Loucy (cell line): ENCODE results near the gene FBXL15.

Source experiments
- EZH2phosphoT487 ChIP-seq: fragments of 200-600 bp; IDR thresholded peaks from 2 replicates; pipeline ENCODE4 v1.6.1; 2018; ENCODE audit warnings: antibody characterized with exemption, mild to moderate bottlenecking, moderate library complexity, borderline replicate concordance
- TF ChIP-seq, protein P1 (sequence below): fragments of 200-600 bp; sonication (generic); conservative IDR thresholded peaks from 2 replicates; pipeline ENCODE4 v1.5.1; 2014; ENCODE audit warnings: mild to moderate bottlenecking, antibody characterized with exemption, low read length

DNA sequence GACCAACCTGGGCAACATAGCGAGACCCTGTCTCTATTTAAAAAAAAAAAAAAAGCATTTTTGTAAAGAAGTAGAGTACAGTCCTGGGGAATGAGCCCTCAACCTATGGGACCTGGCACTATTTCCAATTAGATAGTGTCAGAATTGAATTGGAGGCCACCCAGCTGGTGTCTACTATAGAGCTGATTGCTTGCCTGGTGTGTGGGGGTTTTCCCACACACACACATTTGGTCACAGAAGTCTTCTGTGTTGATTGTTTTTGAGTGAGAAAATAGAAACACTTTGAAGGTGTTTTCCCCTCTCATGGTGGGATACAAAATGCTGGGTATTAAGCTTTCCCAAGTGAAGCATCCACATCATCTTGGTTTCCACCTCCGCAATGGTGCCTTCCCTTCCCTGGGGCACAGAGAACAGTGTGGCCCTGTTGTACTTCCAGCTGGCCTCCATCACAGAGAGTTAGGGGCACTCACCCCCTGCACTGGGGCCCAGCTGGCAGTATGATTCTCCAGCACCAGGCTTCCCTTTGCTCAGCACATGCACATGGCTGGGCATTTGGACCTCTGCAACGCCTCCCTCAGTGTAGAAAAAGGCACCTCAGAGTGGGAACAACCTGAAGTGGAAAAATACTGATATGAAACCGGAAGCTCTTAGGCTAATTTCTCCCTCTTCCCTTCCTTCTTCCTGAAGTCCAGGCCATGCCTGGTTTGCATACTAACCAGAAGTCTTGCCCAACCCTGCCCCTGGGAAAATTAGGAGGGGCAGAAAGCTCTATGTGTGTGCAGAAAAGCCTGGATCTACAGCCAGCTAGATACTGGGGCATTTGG, 35.8 kb upstream of the FBXL15 start:
- TF ChIP-seq, protein P1, sequence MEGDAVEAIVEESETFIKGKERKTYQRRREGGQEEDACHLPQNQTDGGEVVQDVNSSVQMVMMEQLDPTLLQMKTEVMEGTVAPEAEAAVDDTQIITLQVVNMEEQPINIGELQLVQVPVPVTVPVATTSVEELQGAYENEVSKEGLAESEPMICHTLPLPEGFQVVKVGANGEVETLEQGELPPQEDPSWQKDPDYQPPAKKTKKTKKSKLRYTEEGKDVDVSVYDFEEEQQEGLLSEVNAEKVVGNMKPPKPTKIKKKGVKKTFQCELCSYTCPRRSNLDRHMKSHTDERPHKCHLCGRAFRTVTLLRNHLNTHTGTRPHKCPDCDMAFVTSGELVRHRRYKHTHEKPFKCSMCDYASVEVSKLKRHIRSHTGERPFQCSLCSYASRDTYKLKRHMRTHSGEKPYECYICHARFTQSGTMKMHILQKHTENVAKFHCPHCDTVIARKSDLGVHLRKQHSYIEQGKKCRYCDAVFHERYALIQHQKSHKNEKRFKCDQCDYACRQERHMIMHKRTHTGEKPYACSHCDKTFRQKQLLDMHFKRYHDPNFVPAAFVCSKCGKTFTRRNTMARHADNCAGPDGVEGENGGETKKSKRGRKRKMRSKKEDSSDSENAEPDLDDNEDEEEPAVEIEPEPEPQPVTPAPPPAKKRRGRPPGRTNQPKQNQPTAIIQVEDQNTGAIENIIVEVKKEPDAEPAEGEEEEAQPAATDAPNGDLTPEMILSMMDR: no peak
- no peak for TF ChIP-seq EZH2phosphoT487
